Occipital lobe (tissue), 3 donors: Measurements from ENCODE around the gene B3GALT2. TPM values are rescaled to one million over a fixed set of nuclear protein-coding genes. Genes with fewer than 3 reads are reported as not detected.

Source experiments
- DNase-seq: peaks from one replicate; lab custom pipeline; 2025; lab: John Stamatoyannopoulos, UW
- small RNA-seq: library from RNA; depleted of rRNA; stranded (forward); fragments of <200 nt; gene quantifications from one replicate; pipeline ENCODE3, GENCODE V24; 2014
- total RNA-seq: library from RNA; depleted of rRNA; stranded (reverse); fragments of >200 nt; gene quantifications from one replicate; pipeline ENCODE4 v1.2.3, GENCODE V29; 2014

Gene B3GALT2
- total RNA-seq, 1 donor from 2014 or later = 160 TPM

DNA sequence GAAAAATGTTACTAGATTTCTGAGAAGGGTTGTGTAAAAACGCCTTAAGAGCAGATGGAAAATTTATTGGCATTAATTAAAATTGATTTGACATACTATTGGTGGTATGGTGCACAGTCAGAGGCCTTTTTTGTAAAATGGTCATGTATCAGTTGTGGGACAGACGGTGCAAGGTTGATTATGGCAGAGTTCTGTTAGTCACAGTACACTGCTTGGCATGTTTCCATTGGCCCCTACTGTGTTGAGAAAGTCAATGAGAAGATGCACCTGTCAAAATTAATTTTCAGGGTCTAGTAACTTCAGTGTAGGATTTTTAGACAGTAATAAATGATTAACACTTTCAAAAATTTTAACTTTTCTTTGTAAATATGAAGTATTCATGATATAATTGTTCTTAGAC, 4.4 kb downstream of the B3GALT2 start:
- no peak for DNase-seq

DNA sequence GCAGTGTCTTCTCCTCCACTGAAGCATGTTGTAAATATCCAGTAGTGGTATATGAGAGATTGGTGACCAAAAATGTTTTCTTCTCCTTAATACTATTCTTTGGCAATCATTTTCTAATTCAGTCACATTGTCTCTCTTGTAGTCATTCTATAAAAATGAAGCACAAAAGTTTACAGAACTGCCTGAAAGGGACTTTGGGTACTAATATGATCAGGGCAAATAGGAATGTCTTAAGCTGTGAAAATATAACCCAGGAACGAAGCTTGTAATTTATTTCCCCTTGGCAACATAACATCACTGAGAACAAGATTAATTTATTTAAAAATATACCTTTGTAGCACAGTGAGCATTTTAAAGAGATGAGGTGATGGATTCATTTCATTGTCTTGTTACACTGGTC, 4.9 kb downstream of the B3GALT2 start:
- no peak for DNase-seq

DNA sequence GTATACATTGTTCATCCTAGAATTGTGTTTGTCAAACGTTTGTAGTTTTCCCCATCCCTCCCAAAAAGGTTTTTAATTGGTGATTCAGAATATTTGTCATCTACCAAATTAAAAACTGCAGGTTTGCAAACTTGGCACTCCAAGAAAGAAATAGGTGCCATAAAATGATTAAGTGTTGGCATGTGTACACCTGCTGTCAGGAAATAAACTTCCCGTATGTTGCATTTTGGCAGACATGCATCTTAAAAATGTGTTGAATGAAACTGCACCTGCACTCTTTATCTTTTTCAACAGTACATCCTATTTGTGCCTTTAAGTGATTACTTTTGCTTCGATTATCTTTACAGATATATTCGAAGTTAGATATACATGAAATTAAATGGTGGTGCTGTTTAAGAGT, 7.3 kb downstream of the B3GALT2 start:
- DNase-seq = no peak

DNA sequence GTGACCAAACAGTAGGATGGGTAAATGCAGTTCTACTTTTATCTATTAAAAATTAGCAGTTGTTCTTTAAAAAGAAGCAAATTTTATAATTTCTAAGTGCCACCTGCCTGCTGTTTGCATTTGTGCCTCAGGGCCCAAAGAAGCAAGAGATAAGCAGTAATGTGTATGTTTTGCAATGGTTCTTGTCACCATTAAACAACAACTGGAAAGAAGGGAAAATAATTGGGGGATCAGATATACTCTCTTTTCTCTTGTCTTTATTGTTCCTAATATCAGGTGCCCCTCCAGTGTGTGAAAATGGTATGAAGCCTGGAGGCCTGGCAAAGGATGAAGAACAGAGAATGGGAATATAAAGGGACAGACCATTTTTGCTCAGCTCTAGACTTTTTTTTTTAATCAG, 9.6 kb downstream of the B3GALT2 start:
- no peak for DNase-seq

DNA sequence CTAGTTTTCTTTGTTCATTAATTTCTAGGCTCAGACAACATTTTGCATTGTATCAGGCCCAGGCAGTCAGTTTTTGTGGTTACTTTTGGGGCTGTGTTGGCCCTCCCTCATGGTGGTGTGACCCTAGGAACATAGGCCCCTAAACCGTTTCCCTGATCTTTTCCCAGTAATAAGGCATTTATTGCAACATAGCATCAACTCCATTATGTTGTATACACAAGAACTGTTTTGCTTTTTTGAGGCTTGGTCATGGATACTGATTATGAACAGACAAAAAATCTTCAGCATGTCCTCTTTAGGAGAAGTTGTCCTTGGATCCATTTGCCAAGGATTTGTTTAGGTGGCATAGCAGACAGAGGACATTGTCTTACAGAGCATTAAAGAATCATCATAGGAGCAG, 10.3 kb downstream of the B3GALT2 start:
- DNase-seq = no peak

DNA sequence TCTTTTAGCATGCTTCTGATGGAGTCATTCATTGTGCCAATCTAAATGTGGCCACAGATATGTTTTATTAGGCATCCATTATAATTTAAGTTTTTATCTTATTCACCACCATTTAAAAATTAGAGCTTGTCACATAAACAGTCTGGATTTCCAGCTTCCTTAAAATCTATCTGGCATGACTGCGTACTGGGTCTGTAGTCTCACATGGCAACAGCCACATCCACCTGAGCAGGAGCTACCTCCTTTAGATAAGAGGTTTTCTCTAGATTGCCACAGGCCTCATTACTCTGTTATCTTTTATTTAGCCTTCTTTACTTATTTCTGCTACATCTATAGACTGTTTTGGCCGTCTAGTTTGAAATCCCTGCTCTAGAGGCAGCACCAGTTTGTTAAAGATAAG, 29.1 kb downstream of the B3GALT2 start:
- DNase-seq = no peak

DNA sequence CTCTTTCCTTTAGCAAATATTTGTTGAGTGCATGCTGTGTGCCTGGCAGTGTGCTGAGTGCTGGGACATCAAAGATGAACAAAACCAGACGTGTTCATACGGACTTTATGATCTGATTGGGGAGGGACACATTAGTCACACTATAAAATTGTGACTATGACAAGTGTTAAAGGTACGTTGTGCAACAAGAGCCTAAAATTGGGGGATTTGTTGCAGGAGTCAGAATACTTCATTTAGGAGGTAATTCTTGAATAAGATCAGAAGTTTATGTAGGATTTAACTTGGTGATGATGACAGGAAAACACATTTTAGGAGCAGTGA, 29.6 kb downstream of the B3GALT2 start:
- no peak for DNase-seq

DNA sequence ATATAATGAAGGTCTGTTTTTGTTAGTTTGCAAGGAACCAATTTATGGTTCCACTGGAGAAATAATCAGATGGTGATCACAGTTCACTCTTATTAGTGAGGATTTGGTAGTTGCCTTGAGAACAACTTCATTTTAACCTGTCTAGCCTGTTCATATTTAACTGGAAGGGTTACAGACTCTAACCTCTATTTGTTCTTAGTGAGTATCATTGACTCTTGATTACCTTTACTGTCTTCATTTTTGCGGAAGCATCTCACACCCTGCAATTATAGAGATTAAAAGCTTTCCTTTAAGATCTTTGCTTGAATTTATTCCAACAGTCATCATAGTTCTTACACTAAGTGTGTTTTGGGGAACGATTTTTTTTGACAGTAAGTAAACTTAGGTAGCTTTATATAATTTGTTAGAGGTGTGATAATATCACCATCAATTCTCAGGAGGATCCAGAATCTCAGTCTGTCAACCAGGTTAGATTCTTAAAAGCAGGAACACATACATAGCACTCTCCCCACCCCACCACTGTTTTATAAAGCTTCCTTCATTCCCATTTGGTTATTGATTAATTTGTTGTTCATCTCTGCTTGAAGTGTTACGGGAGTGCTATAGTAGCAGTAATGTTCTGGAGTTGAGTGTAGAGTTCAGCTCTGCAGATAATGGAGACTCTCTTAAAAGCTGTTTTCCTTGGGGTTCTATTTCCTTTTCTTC, 30.1 kb downstream of the B3GALT2 start:
- DNase-seq = no peak

DNA sequence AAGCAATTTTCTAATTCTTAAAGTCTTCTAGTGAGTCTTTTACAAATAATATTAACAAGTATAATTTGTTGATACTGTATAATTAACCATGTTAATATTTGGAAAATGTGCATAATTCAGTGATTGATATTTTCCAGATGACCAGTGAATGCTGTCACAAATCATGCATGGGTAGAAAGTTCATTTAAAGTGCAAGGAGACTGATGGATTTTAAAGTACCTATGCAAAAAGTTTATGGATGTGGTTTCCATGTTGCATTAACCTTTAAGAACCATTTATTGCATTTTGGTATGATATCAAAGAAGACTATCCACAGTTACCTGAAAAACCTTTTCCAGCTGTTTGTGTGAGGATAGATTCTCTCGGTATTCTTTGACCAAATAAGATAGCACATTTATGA, 41.4 kb downstream of the B3GALT2 start:
- DNase-seq = no peak

DNA sequence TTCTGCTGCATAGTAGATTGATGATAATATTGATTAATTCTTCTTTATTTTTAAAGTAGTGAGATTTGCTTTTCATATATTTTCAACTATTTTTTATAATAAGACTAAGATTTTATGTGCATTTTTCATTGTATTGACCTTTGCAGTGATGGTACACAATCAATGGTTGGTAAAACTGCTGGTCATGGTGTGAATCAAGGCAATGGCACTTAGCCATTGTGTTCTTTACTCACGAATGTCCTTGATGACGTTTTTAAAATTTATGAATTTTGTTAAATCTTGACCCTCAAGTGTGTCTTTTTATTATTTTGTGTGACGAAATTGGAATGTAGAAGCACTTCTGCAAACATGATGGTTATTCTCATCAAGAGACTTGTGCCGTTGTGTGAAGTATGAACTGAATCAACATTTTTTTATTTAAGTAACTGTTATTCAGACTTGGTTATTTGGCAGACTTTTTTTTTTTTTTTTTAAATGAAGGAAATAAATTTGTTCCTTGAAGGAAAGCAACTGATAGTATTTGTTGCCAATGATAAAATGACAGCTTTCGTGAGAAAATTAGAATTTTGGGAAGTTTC, 42.0 kb downstream of the B3GALT2 start:
- no peak for DNase-seq

DNA sequence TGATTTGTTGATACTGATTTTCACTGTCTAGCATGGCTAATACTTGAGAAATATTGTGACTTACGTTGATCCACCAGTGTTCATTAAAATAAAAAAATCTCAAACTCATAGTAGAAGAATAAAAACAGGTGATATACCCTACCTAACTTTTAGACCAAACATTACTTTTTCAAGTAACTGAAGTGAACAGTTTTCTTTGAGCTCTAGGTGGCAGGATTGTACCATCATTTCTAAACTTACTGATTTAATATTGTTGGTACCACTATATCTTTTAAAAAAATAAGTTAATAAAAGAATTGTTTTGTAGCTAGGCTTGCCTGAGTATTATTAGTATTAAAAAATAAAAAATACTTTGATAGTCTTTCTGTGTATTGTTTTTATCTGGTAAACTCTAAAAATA, 43.1 kb downstream of the B3GALT2 start:
- DNase-seq = no peak

DNA sequence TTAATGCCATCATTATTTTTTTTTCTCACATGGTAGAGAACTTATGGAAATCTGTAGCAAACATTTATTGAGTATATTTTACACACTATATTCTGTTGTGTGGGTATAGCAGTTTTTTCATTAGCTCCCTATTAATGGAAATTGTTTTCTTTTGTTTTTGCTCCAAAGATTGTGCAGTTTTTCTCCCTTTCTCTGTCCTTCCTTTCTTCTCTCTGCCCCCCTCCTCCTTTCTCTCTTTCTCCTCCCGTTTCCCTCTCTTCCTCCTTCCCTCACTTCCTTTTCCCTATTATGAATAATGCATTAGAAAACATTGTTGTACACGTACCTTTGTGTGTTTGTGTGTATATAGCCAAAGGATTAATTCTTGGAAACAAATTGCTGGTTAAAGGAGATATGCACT, 44.0 kb downstream of the B3GALT2 start:
- no peak for DNase-seq

DNA sequence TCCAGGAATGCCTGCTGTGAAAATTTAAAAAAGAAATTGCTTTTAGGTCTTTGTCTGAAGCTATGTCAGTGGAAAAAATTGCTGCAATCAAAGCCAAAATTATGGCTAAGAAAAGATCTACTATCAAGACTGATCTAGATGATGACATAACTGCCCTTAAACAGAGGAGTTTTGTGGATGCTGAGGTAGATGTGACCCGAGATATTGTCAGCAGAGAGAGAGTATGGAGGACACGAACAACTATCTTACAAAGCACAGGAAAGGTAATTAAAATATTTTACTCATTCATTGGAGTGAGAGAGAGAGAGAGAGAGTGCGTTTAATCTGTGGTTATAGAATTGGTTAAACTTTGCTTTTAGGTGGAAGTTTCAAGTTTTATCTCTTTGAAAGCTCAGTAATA, 44.6 kb downstream of the B3GALT2 start:
- DNase-seq = no peak

DNA sequence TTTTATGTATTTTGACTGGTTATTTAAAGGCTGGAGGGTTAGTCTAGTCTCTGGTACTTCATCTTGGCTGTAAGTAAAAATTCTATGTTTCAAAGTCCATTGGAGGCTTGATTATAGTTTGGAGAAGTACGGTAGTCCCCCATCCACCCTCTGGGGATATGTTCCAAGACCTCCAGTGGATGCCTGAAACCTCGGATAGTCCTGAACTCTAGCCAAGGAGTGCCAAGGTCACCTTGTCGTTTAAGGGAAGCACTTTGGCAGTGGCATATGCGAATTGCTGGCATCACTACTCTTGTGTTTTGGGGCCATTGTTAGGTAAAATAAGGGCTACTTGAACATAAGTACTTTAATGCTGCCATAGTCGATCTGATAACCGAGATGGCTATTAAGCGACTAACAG, 46.2 kb downstream of the B3GALT2 start:
- no peak for DNase-seq

DNA sequence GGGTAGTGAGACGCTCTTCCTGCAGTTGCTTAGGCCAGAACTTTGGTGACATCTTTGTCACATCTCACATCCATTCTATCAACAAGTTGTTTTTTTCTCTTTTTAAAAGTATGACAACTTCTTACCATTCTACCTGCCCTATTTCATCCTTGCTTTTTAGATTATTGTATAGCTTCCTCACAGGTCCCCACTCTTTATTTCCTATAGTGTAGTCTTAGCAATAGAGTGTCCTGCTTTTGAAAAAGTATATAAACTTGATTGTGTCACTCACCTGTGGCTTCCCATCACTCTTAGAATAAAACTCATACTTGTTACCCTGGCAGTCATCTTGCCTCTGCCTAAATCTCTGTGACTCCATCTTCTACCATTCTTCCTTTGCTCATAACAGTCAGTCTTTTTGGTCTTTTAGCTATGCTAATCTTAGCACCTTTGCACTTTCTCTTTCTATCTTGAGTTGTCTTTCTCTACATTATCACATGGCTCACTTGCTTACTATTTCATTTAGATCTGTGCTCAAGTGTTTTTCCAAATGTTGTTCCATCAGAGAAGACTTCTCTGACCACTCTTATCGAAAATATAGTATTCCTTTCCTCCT, 55.0 kb downstream of the B3GALT2 start:
- no peak for DNase-seq

Small RNA genes within 50 kb of the gene (small RNA-seq; reads per million reads assigned to genes)
- gene MIR1278 = not detected

Other genes starting within 250 kb of the B3GALT2 start
- 53.0 TPM for gene UCHL5, start 127.3 kb downstream of the B3GALT2 start, total RNA-seq
- gene RO60, start 127.0 kb downstream of the B3GALT2 start, total RNA-seq = 448 TPM
- gene GLRX2, start 81.2 kb downstream of the B3GALT2 start, total RNA-seq = 19.7 TPM
- 48.7 TPM for gene CDC73, start 64.6 kb downstream of the B3GALT2 start, total RNA-seq